Upper lobe of left lung (tissue), 6 donors: Measurements from ENCODE around the gene DOCK1. TPM values are rescaled to one million over a fixed set of nuclear protein-coding genes. Genes with fewer than 3 reads are reported as not detected.

Experiments
- ATAC-seq, 2 donors: fragments of 200-7000 bp; cut with Tn5 transposase; one replicate each; pipeline ENCODE4 v1.9.1; 2022; ENCODE audit warnings: mild to moderate bottlenecking in 2 of 2, moderate library complexity in 2 of 2; ENCODE audit not compliant: low FRiP score in 2 of 2
- DNase-seq, 2 donors: peaks; one replicate each; pipeline ENCODE4 v3.0.0-alpha.2; 2019 to 2020
- H3K27ac ChIP-seq, 4 donors: fragments of 200-600 bp; sonication (generic); one replicate each; pipeline ENCODE4 v1.5.1; 2016 to 2019
- H3K27me3 ChIP-seq, 4 donors: fragments of 200-600 bp; sonication (generic); one replicate each; pipeline ENCODE4 v1.5.1; 2017 to 2019
- H3K36me3 ChIP-seq, 4 donors: fragments of 200-600 bp; sonication (generic); one replicate each; pipeline ENCODE4 v1.5.1; 2016 to 2019
- H3K4me1 ChIP-seq, 4 donors: fragments of 200-600 bp; sonication (generic); one replicate each; pipeline ENCODE4 v1.5.1; 2018 to 2019
- H3K4me3 ChIP-seq, 4 donors: fragments of 200-600 bp; sonication (generic); one replicate each; pipeline ENCODE4 v1.5.1; 2017 to 2019; ENCODE audit warnings: mild to moderate bottlenecking in 2 of 4, moderate library complexity in 1 of 4
- H3K9me3 ChIP-seq, 4 donors: fragments of 200-600 bp; sonication (generic); one replicate each; pipeline ENCODE4 v1.5.1; 2018 to 2019
- EP300 ChIP-seq, 4 donors: sonication (generic); formaldehyde crosslinking; IDR thresholded peaks; one replicate each; pipeline ENCODE4 v1.5.1; 2017; ENCODE audit warnings: antibody characterized with exemption in 4 of 4, control low read depth in 2 of 4
- POLR2A ChIP-seq, 4 donors: fragments of 450-650 bp; IDR thresholded peaks; one replicate each; pipeline ENCODE4 v1.5.1; 2016 to 2017; ENCODE audit warnings: antibody characterized with exemption in 4 of 4, mild to moderate bottlenecking in 2 of 4
- POLR2AphosphoS5 ChIP-seq, 2 donors: sonication (generic); formaldehyde crosslinking; IDR thresholded peaks; one replicate each; pipeline ENCODE4 v1.5.1; 2017; ENCODE audit warnings: antibody characterized with exemption in 2 of 2
- WGBS, 2 donors: methylation state at CpG; one replicate each; pipeline ENCODE4 v1.1.5; 2017 to 2018; 5-methylcytosine and 5-hydroxymethylcytosine counted together
- total RNA-seq, 6 donors: library from RNA; depleted of rRNA in 4 of 6; stranded (reverse); fragments of >200 nt in 4 of 6; gene quantifications; one replicate each; pipeline versions ENCODE4 v1.1.0 to v1.2.1, GENCODE V29; 2016 to 2021
- TF ChIP-seq, protein P1 (sequence below), 6 experiments: fragments of 450-650 bp in 4 of 6; fragments of 200-600 bp in 2 of 6; sonication (generic) in 2 of 6; IDR thresholded peaks; one replicate each; pipeline ENCODE4 v1.5.1; 2016 to 2019; ENCODE audit warnings: antibody characterized with exemption in 6 of 6
- donor health status: DM: no; HTN: no; CAD: no; lungs with moderate emphysema.
- donor health status: DM: no; HTN: yes; CAD: no; lungs with severe emphysema.

Gene DOCK1
- total RNA-seq, 6 donors from 2014 or later: 37.5 to 63.9 (median 45.8) TPM

GRCh38 chr10:127020260-127020659 lies 115.0 kb downstream of the DOCK1 start:
- ATAC-seq: no peak
- H3K4me3 ChIP-seq: no peak overlapping the region
- H3K27ac ChIP-seq: no peak overlapping the region
- TF ChIP-seq EP300 (IDR thresholded peaks at IDR 0.05) (no peak), POLR2A (IDR thresholded peaks at IDR 0.05) (no peak), POLR2AphosphoS5 (IDR thresholded peaks at IDR 0.05) (no peak)
- TF ChIP-seq, protein P1, sequence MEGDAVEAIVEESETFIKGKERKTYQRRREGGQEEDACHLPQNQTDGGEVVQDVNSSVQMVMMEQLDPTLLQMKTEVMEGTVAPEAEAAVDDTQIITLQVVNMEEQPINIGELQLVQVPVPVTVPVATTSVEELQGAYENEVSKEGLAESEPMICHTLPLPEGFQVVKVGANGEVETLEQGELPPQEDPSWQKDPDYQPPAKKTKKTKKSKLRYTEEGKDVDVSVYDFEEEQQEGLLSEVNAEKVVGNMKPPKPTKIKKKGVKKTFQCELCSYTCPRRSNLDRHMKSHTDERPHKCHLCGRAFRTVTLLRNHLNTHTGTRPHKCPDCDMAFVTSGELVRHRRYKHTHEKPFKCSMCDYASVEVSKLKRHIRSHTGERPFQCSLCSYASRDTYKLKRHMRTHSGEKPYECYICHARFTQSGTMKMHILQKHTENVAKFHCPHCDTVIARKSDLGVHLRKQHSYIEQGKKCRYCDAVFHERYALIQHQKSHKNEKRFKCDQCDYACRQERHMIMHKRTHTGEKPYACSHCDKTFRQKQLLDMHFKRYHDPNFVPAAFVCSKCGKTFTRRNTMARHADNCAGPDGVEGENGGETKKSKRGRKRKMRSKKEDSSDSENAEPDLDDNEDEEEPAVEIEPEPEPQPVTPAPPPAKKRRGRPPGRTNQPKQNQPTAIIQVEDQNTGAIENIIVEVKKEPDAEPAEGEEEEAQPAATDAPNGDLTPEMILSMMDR (IDR thresholded peaks at IDR 0.05): no peak
- 94 to 98% methylated on average over 3 of the region's 3 CpGs for WGBS, 2 donors
- H3K27me3 ChIP-seq: no peaks in the 10 kb centered on the region
- peaks cover 0 to 58% (median 27%) of the 10 kb centered on the region in 4 donors for H3K36me3 ChIP-seq
- no peak for DNase-seq
- no peaks in the 10 kb centered on the region for H3K9me3 ChIP-seq
- H3K4me1 ChIP-seq: no peaks in the 10 kb centered on the region

DNA sequence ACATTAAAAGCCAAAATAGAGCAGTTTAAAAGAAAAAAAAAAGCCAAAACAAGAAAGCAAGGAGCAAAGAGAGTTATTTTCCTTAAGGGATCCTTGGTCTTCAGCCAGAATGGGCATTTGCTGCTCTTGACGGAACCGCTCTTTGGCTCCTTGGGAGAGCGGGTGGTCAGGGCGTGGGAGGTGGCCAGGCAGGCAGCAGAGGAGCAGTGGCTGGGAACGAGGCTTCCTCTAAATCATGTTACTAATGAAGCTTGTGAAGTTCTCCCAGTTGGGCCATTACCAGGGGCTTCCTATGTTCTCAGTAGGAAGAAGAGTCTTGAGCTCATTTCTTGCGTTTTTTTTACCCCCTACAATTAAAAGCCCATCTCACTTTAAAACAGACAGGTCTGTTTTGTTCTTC lies 116.6 kb downstream of the DOCK1 start:
- Histone ChIP-seq H3K27me3 (no peaks in the 10 kb centered on the region), H3K27ac (no peak overlapping the region), H3K4me1 (no peaks in the 10 kb centered on the region), H3K9me3 (no peaks in the 10 kb centered on the region), H3K36me3 (peaks cover 0 to 73% (median 26%) of the 10 kb centered on the region in 4 donors), H3K4me3 (no peak overlapping the region)
- TF ChIP-seq EP300 (IDR thresholded peaks at IDR 0.05) (no peak), POLR2A (IDR thresholded peaks at IDR 0.05) (no peak), POLR2AphosphoS5 (IDR thresholded peaks at IDR 0.05) (no peak)
- TF ChIP-seq, protein P1 (IDR thresholded peaks at IDR 0.05): no peak
- DNase-seq (peak in 1 of 2 donors; percentile 40), ATAC-seq (no peak)
- WGBS, 2 donors: 88 to 89% methylated on average over 6 of the region's 6 CpGs

DNA sequence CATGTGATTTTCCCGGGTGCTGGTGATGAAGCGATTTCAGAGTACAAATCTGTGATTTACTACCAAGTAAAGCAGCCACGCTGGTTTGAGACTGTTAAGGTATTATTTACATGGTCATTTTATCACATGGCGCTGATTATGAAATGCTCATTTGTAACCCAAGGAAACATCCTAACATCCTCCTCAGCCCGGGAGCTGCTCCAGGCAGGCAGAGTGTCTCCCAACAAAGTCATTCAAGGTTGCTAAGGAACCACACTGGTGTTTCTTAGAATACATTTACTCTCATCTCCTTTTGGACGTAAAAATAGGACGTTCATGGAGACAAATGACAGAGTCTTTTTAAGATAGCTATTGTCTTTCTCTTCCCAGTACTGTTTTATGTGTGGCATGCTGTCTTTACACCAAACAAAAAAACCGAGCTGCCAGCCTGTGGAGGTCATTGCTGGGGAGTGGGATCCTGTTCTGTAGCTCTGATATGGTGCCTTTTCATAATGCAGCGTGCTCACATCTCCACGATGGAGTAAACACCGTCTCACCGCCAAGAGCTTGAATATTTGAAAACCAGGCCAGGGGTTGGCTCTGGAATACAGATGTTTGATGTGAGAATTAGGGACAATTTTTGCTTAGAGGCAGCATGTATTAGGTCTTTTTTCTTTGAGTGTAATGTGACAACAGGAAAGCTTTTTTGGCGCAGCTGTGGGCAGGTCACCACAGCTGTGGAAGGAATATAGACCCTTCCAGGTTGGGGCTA lies 119.6 kb downstream of the DOCK1 start:
- ATAC-seq: peak in 1 of 2 donors; percentile 43
- peak in 1 of 2 donors; percentile 14 for DNase-seq
- Histone ChIP-seq H3K4me3 (no peak overlapping the region), H3K27me3 (no peaks in the 10 kb centered on the region), H3K27ac (no peak overlapping the region), H3K36me3 (peaks cover 0 to 76% (median 33%) of the 10 kb centered on the region in 4 donors), H3K4me1 (no peaks in the 10 kb centered on the region), H3K9me3 (no peaks in the 10 kb centered on the region)
- WGBS, 2 donors: 79 to 82% methylated on average over 13 of the region's 13 CpGs
- TF ChIP-seq, protein P1 (IDR thresholded peaks at IDR 0.05): no peak
- TF ChIP-seq POLR2AphosphoS5 (IDR thresholded peaks at IDR 0.05): no peak
- TF ChIP-seq POLR2A (IDR thresholded peaks at IDR 0.05): no peak
- no peak for TF ChIP-seq EP300 (IDR thresholded peaks at IDR 0.05)

- Histone ChIP-seq H3K36me3 (peaks cover 5 to 81% (median 47%) of the 10 kb centered on the region in 4 donors), H3K4me3 (no peak overlapping the region)
These were observed 122.6 kb downstream of the DOCK1 start for GRCh38 chr10:127027786-127028185.

More at GRCh38 chr10:127027786-127028185, 122.6 kb downstream of the DOCK1 start:
- H3K4me1 ChIP-seq: no peaks in the 10 kb centered on the region
- H3K9me3 ChIP-seq: no peaks in the 10 kb centered on the region
- H3K27me3 ChIP-seq: no peaks in the 10 kb centered on the region
- WGBS, 2 donors: 91 to 96% methylated on average over 5 to 9 of the region's 9 CpGs
- no peak overlapping the region for H3K27ac ChIP-seq
- TF ChIP-seq EP300 (IDR thresholded peaks at IDR 0.05) (no peak), POLR2AphosphoS5 (IDR thresholded peaks at IDR 0.05) (no peak), POLR2A (IDR thresholded peaks at IDR 0.05) (no peak)
- TF ChIP-seq, protein P1 (IDR thresholded peaks at IDR 0.05): no peak
- no peak for ATAC-seq
- peak in 1 of 2 donors; percentile 43 for DNase-seq
